Effector CD8-positive, alpha-beta T cell (primary cell): ENCODE measurements around the gene SETBP1.
"Not testable (repeated sequence)": the region's sequence is repeated elsewhere in the genome, so short reads cannot be mapped to it uniquely, and the experiment has no call there.

ENCODE experiments used
- DNase-seq: peaks from one replicate; lab custom pipeline; 2025; lab: John Stamatoyannopoulos, UW

Gene SETBP1

DNA sequence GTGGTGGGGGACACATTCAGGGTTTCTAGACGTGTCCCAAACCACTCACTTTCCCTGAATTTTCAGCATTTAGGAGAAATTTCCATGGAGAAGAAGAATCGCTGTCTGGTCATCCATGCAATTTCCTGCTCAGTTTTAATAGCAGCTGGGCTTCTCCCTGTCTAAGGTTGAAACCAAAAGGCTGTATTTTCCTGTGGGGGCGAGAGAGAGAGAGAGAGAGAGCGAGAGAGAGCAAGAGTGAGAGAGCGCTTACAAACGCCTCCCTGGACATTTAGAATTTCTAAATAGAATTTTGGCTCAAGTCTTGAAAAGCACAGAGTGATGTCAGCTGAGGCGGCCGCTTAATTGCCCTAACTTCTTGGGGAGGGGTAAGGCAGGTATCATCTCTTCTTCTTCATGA, 110.8 kb downstream of the SETBP1 start:
- DNase-seq = no peak

DNA sequence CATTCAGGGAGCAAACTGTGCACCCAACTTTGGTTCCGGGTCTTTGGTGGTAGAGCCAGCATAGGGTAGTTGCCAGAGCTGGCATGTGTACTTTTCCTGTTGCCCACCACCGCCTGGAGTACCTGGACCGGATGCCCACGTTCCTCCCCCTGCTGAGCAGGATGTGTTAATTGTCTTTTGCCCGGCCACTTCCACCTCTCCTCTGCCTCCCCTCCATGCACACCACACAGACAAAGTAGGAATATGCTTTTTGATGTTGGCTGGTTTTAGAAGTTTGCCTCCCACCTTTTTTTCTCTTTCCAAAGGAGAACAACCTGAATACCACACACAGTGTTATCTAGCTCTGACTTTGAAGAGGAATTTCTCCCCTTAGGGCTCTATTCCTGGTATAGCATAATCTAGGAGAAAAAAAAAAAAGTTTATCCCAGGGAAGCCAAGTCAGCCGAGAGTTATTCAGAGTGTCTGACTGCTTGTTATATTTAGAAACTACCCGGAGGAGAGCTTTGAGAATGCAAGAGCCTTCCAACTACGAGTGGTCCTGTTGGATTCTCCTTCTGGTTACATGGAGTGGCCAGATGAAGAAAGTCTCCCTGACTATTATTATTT, 111.9 kb downstream of the SETBP1 start:
- no peak for DNase-seq

DNA sequence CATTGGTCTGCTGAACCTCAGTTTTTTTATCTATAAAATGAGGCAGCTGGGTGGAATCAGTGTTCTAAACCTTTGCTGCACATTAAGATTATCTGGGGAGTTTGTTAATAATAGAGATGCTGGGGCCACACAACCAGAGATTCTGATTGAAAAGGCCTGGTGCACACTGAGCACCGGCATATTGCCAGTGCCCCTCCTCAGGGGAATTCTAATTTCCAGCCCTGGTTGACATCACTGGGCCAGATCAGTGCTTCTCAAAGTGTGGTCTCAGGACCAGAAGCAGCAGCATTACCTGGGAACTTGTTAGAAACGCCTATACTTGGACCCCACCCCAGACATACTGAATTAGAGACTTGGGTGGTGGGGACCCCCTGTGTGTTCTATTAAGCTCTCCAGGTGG, 112.5 kb downstream of the SETBP1 start:
- DNase-seq = no peak

DNA sequence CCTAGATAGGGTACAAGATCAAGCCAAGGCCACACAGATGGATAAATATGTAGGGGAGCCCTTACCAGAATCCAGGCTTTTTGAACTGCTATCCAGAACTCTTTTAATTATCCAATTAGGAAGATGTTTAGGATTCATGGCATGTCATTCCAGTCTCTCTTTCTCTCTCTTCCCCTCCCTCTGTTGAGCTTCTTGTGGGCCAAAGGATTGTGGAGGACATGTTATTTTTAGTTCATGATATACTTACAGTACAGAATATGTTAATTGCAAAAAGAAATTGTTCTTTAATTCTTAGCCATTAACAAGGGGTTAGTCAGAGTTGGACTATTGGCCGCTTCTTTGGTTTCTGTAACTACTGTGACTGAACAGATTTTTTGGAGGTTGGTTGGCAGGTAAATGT, 113.0 kb downstream of the SETBP1 start:
- no peak for DNase-seq

DNA sequence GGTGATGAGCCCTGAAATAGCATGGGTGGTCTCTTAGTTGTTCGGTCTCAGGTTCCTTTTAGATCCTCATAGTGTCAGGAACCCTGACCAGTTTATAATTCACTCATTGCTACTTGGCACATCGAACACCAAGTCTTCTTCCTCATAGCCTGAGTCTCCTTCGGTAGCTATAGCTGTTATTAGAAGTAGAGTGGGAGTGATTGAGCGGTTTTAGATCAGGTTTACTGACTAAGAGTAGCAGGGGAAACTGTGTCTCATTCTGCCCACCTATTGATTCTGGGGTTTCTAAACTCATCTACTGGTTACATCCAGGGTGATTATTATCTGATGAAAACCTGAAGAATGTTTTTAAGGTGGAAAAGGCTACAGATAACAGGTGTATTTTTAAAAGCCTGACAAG, 114.6 kb downstream of the SETBP1 start:
- DNase-seq = no peak

DNA sequence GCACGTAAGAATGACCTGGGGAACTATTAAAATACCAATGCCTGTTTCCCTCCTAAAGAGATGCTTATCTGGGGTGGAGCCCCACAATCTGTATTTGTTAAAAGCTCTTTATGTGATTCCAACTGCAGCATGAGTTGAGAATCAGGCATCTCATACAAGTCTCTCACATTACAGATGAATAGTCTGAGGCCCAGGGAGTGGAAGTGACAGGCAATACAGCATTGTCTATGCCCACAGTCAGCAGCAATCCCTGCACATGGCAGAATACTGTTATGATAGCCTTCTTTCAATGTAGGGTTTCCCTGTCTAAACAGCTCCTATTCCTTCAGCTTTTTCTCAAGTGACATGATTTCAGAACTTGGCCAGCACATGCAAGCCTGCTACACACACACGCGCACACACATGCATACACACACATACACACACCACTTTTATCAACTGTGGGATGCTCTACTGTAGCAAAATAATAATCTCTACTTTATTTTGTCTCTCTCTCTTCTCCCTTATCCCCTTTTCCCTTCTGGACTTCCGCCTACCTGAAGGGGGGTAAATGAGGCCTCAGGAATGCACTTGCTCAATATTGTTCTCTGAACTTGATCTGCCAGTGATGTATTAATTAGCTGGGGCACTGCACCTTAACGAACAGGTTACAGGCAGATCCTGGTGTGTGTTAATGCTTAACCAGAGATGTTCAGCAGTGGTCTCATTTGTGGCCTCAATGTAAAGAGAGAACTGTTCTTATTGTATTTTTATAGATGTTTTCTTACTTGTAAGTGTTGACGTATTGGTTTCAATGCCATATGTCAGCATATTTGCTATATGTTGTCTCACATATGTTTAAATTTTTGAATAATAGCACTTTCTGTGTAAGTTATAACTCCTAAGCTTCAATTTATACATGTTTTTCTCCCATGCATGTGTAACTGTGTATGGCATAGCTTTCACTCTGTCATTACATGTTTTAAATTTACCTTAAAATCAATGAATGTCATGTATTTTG, 116.0 kb downstream of the SETBP1 start:
- no peak for DNase-seq

DNA sequence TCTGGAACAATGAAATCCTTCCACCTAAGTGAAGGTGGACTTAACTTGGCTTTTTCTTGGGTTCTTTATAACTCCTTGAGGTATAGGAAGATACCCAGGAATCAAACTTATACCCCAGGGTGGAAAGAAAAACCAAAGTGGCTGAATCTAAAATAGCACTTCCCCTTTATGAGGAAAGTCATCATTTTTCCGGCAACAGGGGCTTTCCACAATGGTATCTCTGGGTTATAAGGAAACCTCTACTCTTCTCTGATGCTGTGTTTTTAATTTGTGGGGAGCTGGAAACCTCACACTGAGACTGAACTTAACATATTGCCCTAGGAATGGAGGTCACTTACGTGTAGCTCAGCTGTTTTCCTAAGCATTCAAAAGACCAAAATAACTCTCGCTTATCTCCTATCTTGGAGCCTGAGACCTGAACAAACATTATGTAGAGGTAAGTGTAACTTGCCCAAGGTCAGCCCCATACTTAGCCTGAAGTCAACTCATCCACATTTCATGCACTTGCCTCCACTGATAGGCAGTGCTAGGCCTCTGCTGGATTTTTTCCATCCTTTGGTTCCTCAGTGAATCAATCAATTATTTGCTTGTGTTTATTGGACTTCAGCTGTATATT, 117.9 kb downstream of the SETBP1 start:
- no peak for DNase-seq

DNA sequence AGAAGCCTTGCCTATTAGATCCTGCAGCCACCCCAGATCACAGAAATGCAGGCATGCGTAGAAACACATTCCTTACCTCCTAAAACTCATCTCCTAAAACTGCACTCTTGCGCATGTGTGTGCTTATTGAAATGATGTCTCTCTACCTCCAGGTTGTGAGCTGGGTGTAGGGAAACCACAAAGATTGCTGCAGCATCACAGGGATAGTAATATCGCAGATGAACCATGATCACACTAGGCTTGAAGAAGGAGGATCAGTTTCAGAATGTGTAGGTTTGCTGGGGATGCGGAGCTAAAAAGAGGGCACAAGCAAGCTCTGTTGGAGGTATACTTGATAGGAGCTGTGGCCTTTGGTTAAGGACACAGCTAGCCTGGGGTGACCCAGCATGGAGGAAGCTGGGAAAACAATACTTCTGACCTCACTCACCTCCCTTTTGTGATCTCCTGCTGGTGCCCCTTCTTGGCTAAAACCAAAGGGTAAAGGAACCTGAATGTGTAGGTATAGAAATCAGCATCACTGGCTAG, 118.8 kb downstream of the SETBP1 start:
- DNase-seq = no peak

DNA sequence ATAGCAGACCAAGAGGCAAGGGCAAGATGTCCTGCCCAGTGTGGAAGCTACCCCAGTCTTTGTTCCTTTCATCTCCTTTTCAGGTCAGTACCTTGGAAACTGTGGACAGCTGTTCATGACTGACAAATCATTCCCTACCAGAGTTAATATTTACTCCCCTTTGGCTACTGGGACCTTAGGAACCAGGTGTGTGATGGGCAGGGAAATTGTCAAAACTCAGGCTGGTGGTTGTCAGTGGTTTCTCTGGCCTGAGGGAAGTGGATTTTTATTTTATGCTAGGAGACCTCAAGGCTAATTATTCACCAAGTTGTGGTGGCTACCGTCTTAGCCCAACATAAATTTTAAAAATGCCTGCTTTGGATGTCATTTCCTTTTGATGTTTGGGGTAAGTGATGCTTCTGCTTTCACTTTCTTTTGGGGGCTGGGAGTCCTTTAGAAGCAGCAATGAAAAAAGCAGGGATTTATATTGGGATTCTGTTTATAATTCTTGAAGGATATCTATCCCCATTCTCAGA, 119.3 kb downstream of the SETBP1 start:
- DNase-seq = no peak

DNA sequence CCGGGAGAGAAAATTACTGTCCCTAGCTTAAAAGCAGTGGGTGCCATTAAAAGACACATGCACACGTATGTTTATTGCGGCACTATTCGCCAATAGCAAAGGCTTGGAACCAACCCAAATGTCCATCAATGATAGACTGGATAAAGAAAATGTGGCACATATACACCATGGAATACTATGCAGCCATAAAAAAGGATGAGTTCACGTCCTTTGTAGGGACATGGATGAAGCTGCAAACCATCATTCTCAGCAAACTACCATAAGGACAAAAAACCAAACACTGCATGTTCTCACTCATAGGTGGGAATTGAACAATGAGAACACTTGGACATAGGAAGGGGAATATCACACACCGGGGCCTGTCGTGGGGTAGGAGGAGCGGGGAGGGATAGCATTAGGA, 120.1 kb downstream of the SETBP1 start:
- DNase-seq = not testable (repeated sequence)

DNA sequence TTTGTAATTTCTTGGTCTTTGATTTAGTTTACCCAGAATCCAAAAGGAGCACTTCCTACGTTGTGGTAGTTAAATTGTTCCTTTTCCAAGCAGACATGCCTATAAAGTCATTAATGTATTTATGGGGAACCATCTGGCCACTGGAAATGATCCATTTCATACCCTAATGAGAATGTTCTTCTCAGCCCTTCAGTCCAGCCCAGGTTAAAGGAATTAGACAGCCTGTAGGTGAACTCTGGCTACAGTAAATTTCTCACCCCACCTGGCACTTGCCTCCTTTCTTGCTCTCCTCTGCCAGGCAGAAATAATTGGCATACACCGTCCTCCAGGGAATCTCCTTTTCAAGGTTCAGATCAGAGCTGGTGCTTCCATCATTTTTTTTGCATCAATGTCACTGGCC, 121.1 kb downstream of the SETBP1 start:
- DNase-seq = no peak

DNA sequence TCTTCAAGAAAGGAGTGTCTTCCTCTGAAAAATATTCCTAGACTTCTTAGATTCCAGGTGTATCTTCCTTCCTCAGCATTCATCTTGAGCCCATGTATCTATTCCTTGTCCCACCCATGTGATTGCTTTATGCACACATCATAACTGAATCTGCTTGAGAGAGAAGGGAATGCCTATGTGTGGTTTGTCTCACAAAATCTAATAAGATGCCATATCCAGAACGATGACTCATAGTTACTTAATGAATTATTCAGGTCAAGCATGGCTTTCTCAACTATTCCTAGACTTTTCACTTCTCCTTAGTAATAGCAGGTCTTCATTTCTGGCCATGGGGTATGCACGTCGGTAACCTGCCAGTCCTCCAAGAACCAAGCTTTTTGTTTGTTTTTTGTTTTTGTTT, 121.8 kb downstream of the SETBP1 start:
- no peak for DNase-seq

DNA sequence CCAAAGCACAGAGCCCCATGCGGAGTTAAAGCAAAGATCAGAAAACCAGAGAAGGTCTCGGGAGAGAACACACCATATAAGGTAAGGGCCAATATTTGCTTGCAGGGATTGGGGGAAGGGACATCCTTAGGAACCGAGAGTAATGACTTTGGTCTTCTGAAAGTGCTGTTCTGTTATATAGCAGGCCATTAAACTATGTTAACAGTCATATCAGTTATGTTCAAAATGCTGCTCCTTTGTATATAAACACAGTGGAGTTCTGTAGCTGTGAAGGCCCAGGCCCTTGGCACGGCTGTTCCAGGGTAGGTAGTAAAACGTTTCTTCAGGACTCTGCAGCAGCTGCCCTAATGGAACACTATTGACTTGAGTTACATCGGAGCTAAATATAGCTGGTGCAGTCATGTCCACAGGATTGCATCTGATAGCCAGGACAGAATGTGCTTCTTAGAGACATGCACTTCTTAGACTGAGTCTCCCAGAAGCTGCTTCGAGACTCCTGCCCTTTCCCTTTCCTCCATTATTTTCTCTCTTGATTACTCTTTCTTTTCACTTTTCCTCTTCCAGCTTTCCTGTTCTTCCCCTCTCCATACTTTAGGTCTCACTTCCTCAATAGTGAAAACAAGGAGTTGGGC, 122.4 kb downstream of the SETBP1 start:
- DNase-seq = no peak

DNA sequence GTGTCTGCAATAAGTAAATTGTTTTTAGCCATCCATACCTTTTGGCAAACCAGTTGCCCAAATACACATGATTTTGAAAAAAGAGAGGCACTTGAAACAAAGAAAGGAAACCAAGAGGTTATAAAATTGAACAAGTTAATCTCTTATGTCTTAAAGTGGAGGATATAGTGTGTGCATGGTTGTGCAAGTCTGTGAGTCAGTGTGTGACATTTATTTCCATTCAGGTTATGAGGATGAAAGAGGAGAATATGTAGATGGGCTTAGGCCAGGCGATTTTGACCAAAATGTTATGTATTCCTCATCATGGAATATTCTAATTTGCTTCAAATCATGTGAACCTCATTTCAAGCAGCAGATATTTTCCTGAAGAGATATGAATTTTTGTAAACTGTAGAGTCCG, 123.3 kb downstream of the SETBP1 start:
- no peak for DNase-seq

DNA sequence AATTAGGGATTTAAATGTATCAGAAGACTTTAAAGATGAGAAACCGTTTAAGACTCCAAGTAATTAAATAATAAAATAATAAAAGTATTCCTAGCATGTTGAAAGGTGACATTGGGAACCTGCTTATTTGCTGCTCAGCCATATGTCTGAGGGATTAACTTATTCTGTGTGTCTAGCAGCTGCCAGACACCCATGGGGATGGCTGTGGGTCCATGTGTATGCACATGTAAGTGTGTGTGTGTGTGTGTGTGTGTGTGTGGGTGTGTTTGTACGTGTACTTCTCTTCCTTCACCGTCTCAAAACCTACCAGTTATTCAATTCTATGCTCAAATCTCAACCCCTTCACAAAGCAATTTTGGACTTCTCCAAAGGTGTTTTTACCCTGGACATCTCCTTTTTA, 124.5 kb downstream of the SETBP1 start:
- DNase-seq = no peak

DNA sequence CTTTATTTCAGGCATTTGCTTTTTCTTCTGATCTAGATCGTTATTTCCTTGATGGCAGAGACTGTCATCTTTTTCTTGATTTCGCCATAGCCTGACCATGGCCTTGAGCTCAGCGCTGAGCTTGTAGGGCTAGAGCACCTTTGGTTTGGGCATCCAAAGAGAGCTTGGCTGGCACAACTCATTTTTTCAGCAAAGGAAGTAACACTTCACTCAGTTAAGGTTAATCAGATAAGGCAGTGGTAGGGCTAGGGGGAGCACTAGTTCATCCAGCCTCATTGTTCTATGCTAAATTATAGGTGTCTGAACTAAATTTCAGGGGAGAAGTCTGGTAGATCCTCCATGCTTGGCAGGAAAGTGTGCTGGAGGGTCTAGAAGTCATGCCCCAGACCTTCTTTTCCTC, 125.0 kb downstream of the SETBP1 start:
- DNase-seq = no peak

DNA sequence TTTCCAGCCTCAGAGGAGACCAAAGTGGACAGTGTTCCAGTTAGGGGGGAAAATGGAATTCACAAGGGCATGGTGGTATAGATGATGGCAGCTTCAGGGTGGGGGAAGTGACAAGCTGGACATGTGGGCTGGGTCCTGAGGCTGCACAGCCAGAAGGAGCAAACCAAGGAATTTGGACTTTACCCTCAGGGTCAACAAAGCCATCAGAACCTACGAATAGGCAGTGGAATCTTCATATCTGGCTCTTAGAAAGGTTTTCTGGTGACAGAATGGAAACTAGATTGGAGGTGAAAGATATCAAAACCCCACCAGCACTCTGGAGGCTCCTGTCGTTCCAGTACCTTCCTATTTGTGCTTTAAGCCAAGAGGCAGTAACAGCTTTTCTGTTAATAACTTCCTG, 127.1 kb downstream of the SETBP1 start:
- no peak for DNase-seq

DNA sequence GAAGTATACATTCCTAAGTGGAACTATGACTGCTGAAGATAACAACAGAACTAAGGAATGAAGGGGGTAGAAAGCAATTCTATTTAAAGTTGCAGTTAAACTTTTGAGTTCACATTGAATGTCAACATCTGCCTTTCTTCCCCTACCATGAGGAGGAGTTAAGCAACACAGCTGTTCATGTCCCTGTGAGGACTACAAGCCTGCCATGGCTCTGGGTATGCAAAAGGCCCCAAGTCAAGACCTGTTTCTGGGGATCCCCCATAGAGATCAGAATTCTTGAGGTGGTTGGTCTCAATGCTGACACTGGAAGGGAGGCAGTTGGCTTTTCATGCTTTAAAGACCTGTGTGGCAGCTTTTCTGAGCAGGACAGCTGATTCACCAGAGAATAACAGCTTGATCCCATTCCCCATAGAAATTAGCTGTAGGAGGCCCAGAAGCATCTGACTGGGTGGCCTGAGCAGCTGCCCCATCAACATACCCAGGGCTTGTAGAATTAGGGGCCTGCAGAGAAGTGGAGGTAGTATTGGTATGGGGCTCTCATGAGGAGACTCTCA, 131.0 kb downstream of the SETBP1 start:
- DNase-seq = no peak

DNA sequence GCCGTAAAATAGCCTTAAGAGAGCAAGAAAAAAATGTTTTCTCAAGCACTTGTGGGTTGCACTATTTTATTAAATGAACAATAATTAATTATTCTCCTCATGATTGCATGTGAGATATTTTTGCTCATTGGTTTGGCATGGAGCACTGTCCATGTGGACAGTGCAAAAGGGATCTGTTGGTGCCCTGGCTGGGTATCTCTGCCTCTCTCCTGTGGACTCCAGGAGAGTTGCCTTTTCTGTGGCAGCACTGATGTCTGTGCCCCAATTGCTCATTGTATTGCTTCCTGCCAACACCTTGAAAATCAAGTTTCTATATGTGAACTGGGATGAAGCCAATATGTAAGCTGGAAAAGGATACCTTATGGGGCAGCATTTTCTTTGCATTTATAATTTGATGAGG, 131.7 kb downstream of the SETBP1 start:
- DNase-seq = no peak

DNA sequence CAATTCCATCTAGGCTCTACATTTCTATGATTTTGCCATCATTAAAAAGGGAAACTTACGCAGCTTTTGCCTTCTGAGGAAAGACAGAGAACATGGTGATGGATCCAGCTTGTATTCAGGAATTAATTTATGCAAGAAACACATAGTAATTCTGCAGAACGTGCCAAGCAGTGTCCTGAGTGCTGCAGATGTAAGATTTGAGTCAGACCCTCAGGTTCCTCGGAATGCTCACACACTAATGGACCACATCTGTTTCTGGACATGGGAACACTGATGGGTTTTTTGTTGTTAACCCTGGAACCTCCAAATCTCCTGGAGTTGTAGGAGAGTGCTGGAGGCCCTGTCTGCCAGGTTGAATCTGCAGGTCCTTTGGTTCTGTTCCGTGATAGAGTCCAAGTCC, 132.9 kb downstream of the SETBP1 start:
- DNase-seq = no peak

DNA sequence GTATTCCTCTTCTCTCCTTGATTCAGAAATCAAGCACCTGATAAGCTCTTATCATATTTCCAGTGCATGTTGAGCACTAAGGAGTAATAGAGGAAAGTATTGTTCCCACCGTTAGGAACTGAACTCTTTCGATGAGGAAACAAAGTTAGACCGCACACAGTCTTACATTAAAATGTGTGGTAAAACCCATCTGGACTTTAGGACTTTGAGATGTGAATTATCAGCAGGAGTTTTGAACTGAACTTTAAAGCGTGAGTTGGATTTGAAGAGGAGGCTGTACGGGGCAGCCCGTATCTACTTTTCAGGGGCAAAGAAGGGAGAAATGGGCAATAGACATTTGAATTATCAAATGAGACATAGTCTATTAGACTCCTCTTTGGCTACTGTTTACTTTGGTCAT, 134.4 kb downstream of the SETBP1 start:
- DNase-seq = no peak

DNA sequence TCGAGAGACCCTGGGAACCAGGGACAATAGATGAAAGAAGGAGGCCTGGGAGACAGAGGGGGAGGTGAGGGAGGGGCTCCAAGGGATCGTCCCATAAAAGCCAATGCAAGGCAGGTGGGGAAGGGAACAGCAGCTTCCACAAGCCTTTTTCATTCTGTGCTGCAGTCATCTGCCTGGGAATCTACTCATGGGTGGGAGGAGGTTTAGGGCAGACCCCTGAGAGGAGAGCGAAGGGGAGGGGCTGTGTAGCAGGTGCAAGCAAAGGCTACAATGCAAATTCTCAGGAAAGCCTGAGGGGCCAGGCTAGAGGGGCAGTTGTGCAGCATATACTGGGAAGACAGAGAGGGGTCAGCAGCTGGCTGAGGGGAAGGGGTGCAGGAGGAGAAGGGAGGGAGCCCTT, 135.4 kb downstream of the SETBP1 start:
- DNase-seq = no peak
